ENCODE data around the gene CUEDC1. TPM values are rescaled to one million over a fixed set of nuclear protein-coding genes. Genes with fewer than 3 reads are reported as not detected.
A peak's percentile ranks its signal among the peaks of the same experiment; 100 is the strongest.

Gene CUEDC1
- total RNA-seq, 4 donors from 2014 or later = 20.2 to 27.3 (median 24.6) TPM

DNA sequence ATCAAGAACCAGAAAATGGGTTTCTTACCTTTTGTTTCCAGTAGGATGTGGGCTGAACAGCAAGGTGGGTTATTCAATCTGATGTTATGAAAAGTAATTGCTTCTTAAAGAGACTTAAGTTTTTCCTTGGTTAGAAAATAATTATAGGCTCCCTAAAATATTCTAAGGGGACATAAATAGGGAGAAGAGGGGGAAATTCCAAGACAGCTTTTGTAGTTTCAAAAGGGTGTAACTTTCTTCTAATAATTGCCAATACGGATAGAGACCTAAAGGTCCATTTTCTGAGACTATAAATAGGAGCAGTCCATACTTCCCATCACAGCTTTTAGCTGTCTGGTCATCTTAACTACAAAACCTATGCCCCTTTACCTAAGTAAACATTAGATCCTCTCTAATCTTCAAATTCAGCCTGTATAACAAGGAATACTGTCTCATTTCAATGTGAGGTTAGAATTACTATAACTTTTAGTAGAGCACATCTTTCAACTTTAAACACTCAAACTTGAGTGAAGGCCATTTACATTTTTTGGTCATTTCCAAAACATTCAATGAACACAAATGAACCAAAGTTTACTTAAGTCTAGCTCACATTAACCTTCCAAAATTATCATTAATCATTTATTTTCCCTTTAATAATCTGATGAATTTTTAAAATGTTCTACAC lies 46.4 kb upstream of the CUEDC1 start:
- WGBS, 2 donors (ENCODE audit: low coverage in 1 of 2) = 35 to 50% methylated on average over 1 of the region's 1 CpG
- peaks cover 21 to 48% (median 31%) of the 10 kb centered on the region in 4 donors for H3K4me1 ChIP-seq
- H3K27me3 ChIP-seq = no peaks in the 10 kb centered on the region
- H3K36me3 ChIP-seq = peaks cover 0 to 39% (median 14%) of the 10 kb centered on the region in 4 donors
- no peak overlapping the region for H3K27ac ChIP-seq
- intact Hi-C loops (cut with DNase I; ENCODE audit: low total_unique reads) = loop anchor here (10.0 kb wide), 1 partner anchor 113 kb away; no protein-coding TSS in a partner anchor
- no peak for DNase-seq
- no peak for TF ChIP-seq POLR2A (IDR thresholded peaks at IDR 0.05)
- TF ChIP-seq, protein P1, sequence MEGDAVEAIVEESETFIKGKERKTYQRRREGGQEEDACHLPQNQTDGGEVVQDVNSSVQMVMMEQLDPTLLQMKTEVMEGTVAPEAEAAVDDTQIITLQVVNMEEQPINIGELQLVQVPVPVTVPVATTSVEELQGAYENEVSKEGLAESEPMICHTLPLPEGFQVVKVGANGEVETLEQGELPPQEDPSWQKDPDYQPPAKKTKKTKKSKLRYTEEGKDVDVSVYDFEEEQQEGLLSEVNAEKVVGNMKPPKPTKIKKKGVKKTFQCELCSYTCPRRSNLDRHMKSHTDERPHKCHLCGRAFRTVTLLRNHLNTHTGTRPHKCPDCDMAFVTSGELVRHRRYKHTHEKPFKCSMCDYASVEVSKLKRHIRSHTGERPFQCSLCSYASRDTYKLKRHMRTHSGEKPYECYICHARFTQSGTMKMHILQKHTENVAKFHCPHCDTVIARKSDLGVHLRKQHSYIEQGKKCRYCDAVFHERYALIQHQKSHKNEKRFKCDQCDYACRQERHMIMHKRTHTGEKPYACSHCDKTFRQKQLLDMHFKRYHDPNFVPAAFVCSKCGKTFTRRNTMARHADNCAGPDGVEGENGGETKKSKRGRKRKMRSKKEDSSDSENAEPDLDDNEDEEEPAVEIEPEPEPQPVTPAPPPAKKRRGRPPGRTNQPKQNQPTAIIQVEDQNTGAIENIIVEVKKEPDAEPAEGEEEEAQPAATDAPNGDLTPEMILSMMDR (IDR thresholded peaks at IDR 0.05) = no peak
- no peak for TF ChIP-seq POLR2AphosphoS5 (IDR thresholded peaks at IDR 0.05)
- TF ChIP-seq EP300 (IDR thresholded peaks at IDR 0.05; ENCODE audit: low read depth) = no peak
- in situ Hi-C loops (cut with MboI; ENCODE audit: low pct_ligation_motif_present in 1 of 4, low pct_unique_long_range_greater_than_20kb in 1 of 4, low sequenced_read_pairs in 3 of 4) = no loop called here
- H3K4me3 ChIP-seq = no peak overlapping the region
- no peaks in the 10 kb centered on the region for H3K9me3 ChIP-seq

DNA sequence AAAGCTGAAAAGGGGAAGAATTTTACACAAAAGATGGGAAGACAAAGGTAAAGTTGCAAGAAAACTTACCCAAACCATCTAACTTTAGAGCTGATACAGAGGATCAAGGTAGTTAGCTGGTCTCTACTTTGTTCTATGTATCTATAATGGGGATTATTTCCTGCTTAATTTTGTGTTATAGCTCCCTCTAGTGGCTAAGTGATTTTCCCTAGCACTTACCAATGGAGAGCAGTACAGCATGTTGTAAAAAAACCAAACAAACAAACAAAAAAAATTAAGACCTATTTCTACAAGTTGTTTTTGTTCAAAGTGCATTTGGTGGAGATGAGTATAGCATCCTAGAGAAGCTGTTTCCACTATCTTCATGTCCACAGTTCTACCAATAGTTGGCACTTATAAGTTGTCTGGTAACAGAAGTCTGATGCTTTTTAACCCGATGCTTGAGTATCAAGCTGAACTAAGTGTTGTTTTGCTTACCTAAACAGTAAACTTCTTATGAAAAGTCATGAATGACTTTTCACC lies 44.3 kb upstream of the CUEDC1 start:
- DNase-seq = no peak
- no peaks in the 10 kb centered on the region for H3K9me3 ChIP-seq
- TF ChIP-seq EP300 (IDR thresholded peaks at IDR 0.05; ENCODE audit: low read depth) (no peak), POLR2AphosphoS5 (IDR thresholded peaks at IDR 0.05) (peak in 2 of 3 donors; percentile 23 to 44), POLR2A (IDR thresholded peaks at IDR 0.05) (no peak)
- TF ChIP-seq, protein P1 (IDR thresholded peaks at IDR 0.05) = peak; percentile 83 to 86 (median 86)
- no peaks in the 10 kb centered on the region for H3K27me3 ChIP-seq
- WGBS, 2 donors (ENCODE audit: low coverage in 1 of 2) = 39 to 60% methylated on average over 1 of the region's 1 CpG
- intact Hi-C loops (cut with DNase I; ENCODE audit: low total_unique reads) (loop anchor here (5.0 to 10.0 kb wide), 2 partner anchors 115 to 137 kb away; no protein-coding TSS in a partner anchor), in situ Hi-C loops (cut with MboI; ENCODE audit: low pct_ligation_motif_present in 1 of 4, low pct_unique_long_range_greater_than_20kb in 1 of 4, low sequenced_read_pairs in 3 of 4) (loop anchor here (5.0 to 25.0 kb wide), 3 partner anchors 88 to 142 kb away; partner anchors contain the start of gene DYNLL2 (in 1 of the 4))
- H3K27ac ChIP-seq = no peak overlapping the region
- H3K36me3 ChIP-seq = peaks cover 0 to 29% (median 11%) of the 10 kb centered on the region in 4 donors
- no peak overlapping the region for H3K4me3 ChIP-seq
- H3K4me1 ChIP-seq = peaks cover 18 to 45% (median 21%) of the 10 kb centered on the region in 4 donors

DNA sequence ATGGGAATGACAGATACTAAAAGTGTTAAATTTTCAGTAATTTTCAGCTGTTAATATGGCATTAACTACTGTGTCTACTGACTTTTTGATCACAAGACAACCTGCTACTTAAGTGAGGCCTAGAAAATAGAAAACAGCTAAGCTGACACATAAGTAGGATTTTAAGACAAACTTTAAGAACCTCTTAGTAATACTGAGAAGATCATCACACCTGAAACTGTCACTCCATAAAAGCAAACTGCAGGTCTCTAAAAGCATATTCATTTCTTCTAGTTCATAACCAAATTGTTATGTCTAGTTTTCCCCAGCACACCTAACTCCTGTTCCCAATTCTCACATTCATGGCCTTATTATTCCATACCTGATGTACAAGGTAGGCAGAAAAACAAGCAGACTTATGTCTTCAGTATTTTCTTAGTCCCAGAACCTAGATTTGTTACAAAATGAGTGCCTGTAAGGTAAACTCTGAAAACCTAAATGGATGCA lies 43.8 kb upstream of the CUEDC1 start:
- intact Hi-C loops (cut with DNase I; ENCODE audit: low total_unique reads) = loop anchor here (5.0 kb wide), 1 partner anchor 137 kb away; no protein-coding TSS in a partner anchor
- Histone ChIP-seq H3K36me3 (peaks cover 0 to 24% (median 9%) of the 10 kb centered on the region in 4 donors), H3K9me3 (no peaks in the 10 kb centered on the region), H3K27ac (no peak overlapping the region), H3K27me3 (no peaks in the 10 kb centered on the region), H3K4me1 (peaks cover 16 to 45% (median 19%) of the 10 kb centered on the region in 4 donors), H3K4me3 (no peak overlapping the region)
- no peak for TF ChIP-seq EP300 (IDR thresholded peaks at IDR 0.05; ENCODE audit: low read depth)
- no peak for TF ChIP-seq POLR2A (IDR thresholded peaks at IDR 0.05)
- no peak for TF ChIP-seq POLR2AphosphoS5 (IDR thresholded peaks at IDR 0.05)
- TF ChIP-seq, protein P1 (IDR thresholded peaks at IDR 0.05) = no peak
- in situ Hi-C loops (cut with MboI; ENCODE audit: low pct_ligation_motif_present in 1 of 4, low pct_unique_long_range_greater_than_20kb in 1 of 4, low sequenced_read_pairs in 3 of 4) = loop anchor here (5.0 to 25.0 kb wide), 3 partner anchors 88 to 142 kb away; partner anchors contain the start of gene DYNLL2 (in 1 of the 4)
- no peak for DNase-seq

All from transverse colon (tissue), 4 donors.